NB4 (cell line): ENCODE data around the gene STK32B.

Experiments used
- DNase-seq: peaks from one replicate; pipeline ENCODE4 v3.0.0; 2010; ENCODE audit warnings: low read depth
- H3K4me3 ChIP-seq: one replicate; pipeline ENCODE4 v1.5.1; 2011; ENCODE audit warnings: mild to moderate bottlenecking, low read depth, low read length, moderate library complexity
- CTCF ChIP-seq: IDR thresholded peaks from one replicate; pipeline ENCODE4 v1.5.1; 2012; ENCODE audit warnings: low read depth, low read length
- MAX ChIP-seq: IDR thresholded peaks from 2 replicates; pipeline ENCODE4 v1.6.1; 2011; ENCODE audit warnings: low read depth, low read length
- MYC ChIP-seq: IDR thresholded peaks from 2 replicates; pipeline ENCODE4 v1.6.1; 2011; ENCODE audit warnings: low read depth, low read length
- POLR2A ChIP-seq: IDR thresholded peaks from 2 replicates; pipeline ENCODE4 v1.6.1; 2011; ENCODE audit warnings: mild to moderate bottlenecking; ENCODE audit not compliant: insufficient read length; ENCODE audit errors: extremely low read depth

The STK32B gene

GRCh38 chr4:5026371-5026770, 24.9 kb upstream of the STK32B start:
- no peak for TF ChIP-seq MYC
- TF ChIP-seq MAX: no peak
- no peak for TF ChIP-seq CTCF
- TF ChIP-seq POLR2A: no peak
- DNase-seq: no peak

DNA sequence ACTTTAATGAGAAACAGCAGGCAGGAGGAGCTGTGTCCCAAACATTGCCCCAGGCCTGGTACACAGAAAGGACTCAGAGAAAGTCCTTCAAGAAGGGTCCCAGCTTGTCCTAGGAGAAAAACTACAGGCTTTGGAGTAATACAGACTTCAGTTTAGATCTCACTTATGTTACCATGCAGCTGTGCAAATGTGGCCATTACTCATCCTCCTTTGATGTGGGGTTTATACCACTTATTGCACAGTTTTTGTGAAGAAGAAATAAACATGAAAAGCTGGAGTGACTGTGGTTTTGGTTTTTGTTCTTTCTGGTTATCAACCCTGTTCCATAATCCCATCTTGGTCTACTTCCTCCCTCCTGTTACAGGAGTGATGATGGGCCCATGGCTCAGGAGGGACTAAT, 23.9 kb upstream of the STK32B start:
- no peak overlapping the region for H3K4me3 ChIP-seq
- TF ChIP-seq CTCF (no peak), MAX (no peak), MYC (no peak), POLR2A (no peak)
- DNase-seq: peak; percentile 72

More at GRCh38 chr4:5026371-5026770, 24.9 kb upstream of the STK32B start:
- H3K4me3 ChIP-seq: no peak overlapping the region

- no peak overlapping the region for H3K4me3 ChIP-seq
- DNase-seq: no peak
- TF ChIP-seq MYC (no peak), CTCF (no peak), MAX (no peak), POLR2A (no peak)
These were observed 22.8 kb upstream of the STK32B start for GRCh38 chr4:5028480-5028879.

DNA sequence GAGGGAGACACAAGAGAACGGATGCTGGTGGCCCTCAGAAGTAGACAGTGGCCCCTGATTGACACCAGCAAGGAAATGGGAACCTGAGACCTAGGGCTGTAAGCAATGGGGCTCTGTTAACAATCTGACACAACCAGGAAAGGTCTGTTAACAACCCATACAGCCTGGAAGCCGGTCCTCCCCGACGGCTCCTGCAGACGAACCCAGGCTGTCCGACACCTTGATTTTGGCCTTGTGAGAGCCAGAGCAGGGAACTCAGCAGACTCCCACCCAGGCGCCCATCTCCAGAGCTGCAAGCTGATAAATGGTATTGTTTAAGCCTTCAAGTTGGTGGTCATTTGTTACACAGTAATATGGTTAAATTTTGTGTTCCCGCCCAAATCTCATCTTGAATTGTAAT, 21.8 kb upstream of the STK32B start:
- DNase-seq: no peak
- TF ChIP-seq CTCF: no peak
- no peak for TF ChIP-seq POLR2A
- TF ChIP-seq MYC: no peak
- TF ChIP-seq MAX: no peak
- H3K4me3 ChIP-seq: no peak overlapping the region

- TF ChIP-seq CTCF (no peak), MYC (no peak), POLR2A (no peak), MAX (no peak)
- no peak for DNase-seq
- H3K4me3 ChIP-seq: no peak overlapping the region
These were observed 21.1 kb upstream of the STK32B start for GRCh38 chr4:5030221-5030620.

GRCh38 chr4:5030927-5031326, 20.4 kb upstream of the STK32B start:
- DNase-seq: no peak
- TF ChIP-seq POLR2A (no peak), MAX (no peak), CTCF (no peak), MYC (no peak)
- no peak overlapping the region for H3K4me3 ChIP-seq
